ENCODE data around the gene POC1A. TPM values are rescaled to one million over a fixed set of nuclear protein-coding genes. Genes with fewer than 3 reads are reported as not detected.

POC1A gene
- polyA plus RNA-seq, 1 donor (not counting 4 experiments of a cell fraction or from before 2014, with no cell fraction given) = 11.5 TPM

DNA sequence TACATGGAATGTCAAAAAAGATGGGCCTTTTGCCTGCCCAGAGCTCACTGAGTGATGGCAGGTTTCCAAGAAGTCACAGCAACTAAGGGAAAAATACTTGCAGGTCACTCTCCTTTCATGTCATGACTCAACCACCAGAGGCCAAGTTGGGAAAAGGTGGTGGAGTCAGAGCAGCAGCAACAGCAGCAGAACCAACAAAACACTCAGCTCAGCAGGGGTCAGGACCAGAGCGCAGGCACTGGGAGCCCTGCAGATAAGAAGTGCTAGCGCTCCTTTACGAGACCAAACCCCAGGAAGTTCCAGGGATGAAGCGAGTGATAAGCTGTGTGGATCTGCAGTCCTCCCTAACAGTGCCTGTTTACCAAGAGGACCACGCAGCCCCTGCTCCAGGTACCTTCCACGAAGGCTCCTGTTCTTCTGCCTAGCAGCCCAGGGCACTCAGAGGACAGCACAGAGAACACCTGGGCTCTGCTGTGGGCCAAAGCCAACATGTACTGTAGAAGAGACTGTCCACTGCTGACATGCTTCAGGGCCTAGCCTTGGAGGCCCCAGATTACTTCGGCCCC is 26.0 kb downstream of the POC1A start:
- no peaks in the 10 kb centered on the region for H3K27me3 ChIP-seq (ENCODE audit: control insufficient read depth, extremely low read depth, insufficient read depth, low read length)
- H3K4me3 ChIP-seq (ENCODE audit: control insufficient read depth in 2 of 3, extremely low read depth in 1 of 3, insufficient read depth in 2 of 3, low read depth in 1 of 3, low read length in 3 of 3) = no peak overlapping the region
- H3K9me1 ChIP-seq (ENCODE audit: control insufficient read depth, extremely low read depth, insufficient read depth, low read length) = no peaks in the 10 kb centered on the region
- FAIRE-seq (no peak), DNase-seq (ENCODE audit: low read depth, low spot score) (no peak)
- H3K4me2 ChIP-seq (ENCODE audit: control insufficient read depth, extremely low read depth, insufficient read depth, low read depth, low read length) = no peak overlapping the region
- H3K36me3 ChIP-seq (ENCODE audit: control insufficient read depth in 2 of 2, extremely low read depth in 1 of 2, insufficient read depth in 2 of 2, low read length in 2 of 2) = peaks cover 2 to 17% of the 10 kb centered on the region in 2 experiments
- TF ChIP-seq, protein P1, sequence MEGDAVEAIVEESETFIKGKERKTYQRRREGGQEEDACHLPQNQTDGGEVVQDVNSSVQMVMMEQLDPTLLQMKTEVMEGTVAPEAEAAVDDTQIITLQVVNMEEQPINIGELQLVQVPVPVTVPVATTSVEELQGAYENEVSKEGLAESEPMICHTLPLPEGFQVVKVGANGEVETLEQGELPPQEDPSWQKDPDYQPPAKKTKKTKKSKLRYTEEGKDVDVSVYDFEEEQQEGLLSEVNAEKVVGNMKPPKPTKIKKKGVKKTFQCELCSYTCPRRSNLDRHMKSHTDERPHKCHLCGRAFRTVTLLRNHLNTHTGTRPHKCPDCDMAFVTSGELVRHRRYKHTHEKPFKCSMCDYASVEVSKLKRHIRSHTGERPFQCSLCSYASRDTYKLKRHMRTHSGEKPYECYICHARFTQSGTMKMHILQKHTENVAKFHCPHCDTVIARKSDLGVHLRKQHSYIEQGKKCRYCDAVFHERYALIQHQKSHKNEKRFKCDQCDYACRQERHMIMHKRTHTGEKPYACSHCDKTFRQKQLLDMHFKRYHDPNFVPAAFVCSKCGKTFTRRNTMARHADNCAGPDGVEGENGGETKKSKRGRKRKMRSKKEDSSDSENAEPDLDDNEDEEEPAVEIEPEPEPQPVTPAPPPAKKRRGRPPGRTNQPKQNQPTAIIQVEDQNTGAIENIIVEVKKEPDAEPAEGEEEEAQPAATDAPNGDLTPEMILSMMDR (optimal IDR thresholded peaks at IDR 0.05 in 1 of 3, IDR thresholded peaks at IDR 0.05 in 1 of 3, conservative IDR thresholded peaks at IDR 0.05 in 1 of 3; ENCODE audit: extremely low read depth in 1 of 3, insufficient read depth in 2 of 3, low read length in 3 of 3) = no peak
- no peak for TF ChIP-seq EZH2 (IDR thresholded peaks at IDR 0.05; ENCODE audit: low read length)
- H3K9ac ChIP-seq (ENCODE audit: control insufficient read depth, extremely low read depth, insufficient read depth, low read length) = no peak overlapping the region
- dilution Hi-C loops (cut with MboI; ENCODE audit: extremely low pct_ligation_motif_present, low sequenced_read_pairs) = no loop called here
- no peaks in the 10 kb centered on the region for H3K79me2 ChIP-seq (ENCODE audit: control insufficient read depth, insufficient read depth, low read length)
- no peaks in the 10 kb centered on the region for H3K9me3 ChIP-seq (ENCODE audit: control insufficient read depth, low read depth, low read length)
- peaks cover 11% of the 10 kb centered on the region for H3K4me1 ChIP-seq (ENCODE audit: control insufficient read depth, extremely low read depth, insufficient read depth, low read length)
- H3K27ac ChIP-seq (ENCODE audit: control insufficient read depth, insufficient read depth, low read length) = no peak overlapping the region
- H4K20me1 ChIP-seq (ENCODE audit: control insufficient read depth, extremely low read depth, insufficient read depth, low read length) = no peaks in the 10 kb centered on the region
- H2AFZ ChIP-seq (ENCODE audit: control insufficient read depth, low read length) = no peak overlapping the region

DNA sequence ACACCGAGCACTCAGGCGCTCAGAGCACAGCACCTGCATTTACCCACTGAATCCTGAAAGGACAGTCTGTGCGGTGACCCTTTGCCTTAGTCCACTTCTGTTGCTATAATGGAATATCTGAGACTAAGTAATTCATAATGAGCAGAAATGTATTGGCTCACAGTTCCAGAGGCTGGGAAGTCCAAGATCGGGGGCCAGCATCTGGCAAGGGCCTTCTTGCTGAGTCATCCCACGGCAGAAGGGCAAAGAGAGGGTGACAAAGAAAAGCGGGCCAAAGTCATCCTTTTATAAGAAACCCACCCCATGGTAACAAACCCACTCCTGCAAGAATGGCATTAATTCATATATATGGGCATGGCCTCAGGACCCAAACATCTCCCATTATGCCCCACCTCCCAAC is 27.7 kb downstream of the POC1A start:
- Histone ChIP-seq H3K9me3 (ENCODE audit: control insufficient read depth, low read depth, low read length) (no peaks in the 10 kb centered on the region), H3K79me2 (ENCODE audit: control insufficient read depth, insufficient read depth, low read length) (no peaks in the 10 kb centered on the region), H2AFZ (ENCODE audit: control insufficient read depth, low read length) (no peak overlapping the region), H3K9ac (ENCODE audit: control insufficient read depth, extremely low read depth, insufficient read depth, low read length) (no peak overlapping the region), H3K27ac (ENCODE audit: control insufficient read depth, insufficient read depth, low read length) (no peak overlapping the region), H3K4me3 (ENCODE audit: control insufficient read depth in 2 of 3, extremely low read depth in 1 of 3, insufficient read depth in 2 of 3, low read depth in 1 of 3, low read length in 3 of 3) (no peak overlapping the region), H3K4me1 (ENCODE audit: control insufficient read depth, extremely low read depth, insufficient read depth, low read length) (peaks cover 21% of the 10 kb centered on the region), H3K9me1 (ENCODE audit: control insufficient read depth, extremely low read depth, insufficient read depth, low read length) (no peaks in the 10 kb centered on the region), H4K20me1 (ENCODE audit: control insufficient read depth, extremely low read depth, insufficient read depth, low read length) (no peaks in the 10 kb centered on the region), H3K4me2 (ENCODE audit: control insufficient read depth, extremely low read depth, insufficient read depth, low read depth, low read length) (no peak overlapping the region), H3K36me3 (ENCODE audit: control insufficient read depth in 2 of 2, extremely low read depth in 1 of 2, insufficient read depth in 2 of 2, low read length in 2 of 2) (peaks cover 2 to 18% of the 10 kb centered on the region in 2 experiments), H3K27me3 (ENCODE audit: control insufficient read depth, extremely low read depth, insufficient read depth, low read length) (no peaks in the 10 kb centered on the region)
- TF ChIP-seq, protein P1 (optimal IDR thresholded peaks at IDR 0.05 in 1 of 3, IDR thresholded peaks at IDR 0.05 in 1 of 3, conservative IDR thresholded peaks at IDR 0.05 in 1 of 3; ENCODE audit: extremely low read depth in 1 of 3, insufficient read depth in 2 of 3, low read length in 3 of 3) = no peak
- TF ChIP-seq EZH2 (IDR thresholded peaks at IDR 0.05; ENCODE audit: low read length) = no peak
- no peak for FAIRE-seq
- dilution Hi-C loops (cut with MboI; ENCODE audit: extremely low pct_ligation_motif_present, low sequenced_read_pairs) = no loop called here
- no peak for DNase-seq (ENCODE audit: low read depth, low spot score)

Measured in keratinocyte (primary cell).